CD4-positive, alpha-beta T cell treated with Interleukin-1 beta for 1 hour (primary cell): ENCODE results near the gene ACTRT1.

ENCODE experiments used
- DNase-seq, 2 donors: peaks; one replicate each; pipeline ENCODE4 v3.0.0-alpha.2; 2020 to 2022

Gene ACTRT1

DNA sequence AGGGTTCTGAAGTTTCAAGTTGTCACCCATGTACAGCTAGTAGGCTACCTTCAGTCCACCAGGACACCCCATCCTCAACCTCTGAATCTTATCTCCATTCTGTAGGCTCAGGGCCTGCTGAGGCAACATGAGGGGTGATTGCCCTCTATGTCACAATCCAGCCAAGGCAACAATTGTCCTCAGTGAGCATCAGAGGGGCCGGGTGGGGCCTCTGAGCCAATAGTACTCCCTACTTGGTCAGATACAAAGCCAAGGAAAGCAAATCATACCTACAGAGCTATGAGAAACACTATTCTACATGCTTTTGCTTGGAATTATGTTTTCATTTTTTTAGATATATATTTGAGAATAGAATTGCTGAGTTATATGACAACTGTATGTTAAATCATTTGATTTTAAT is at the start of gene ACTRT1:
ACTRT1 (minus strand) TSS at position 101 of the 400 bp plus-strand sequence. CDS start 197 bp downstream, outside the sequence.
- DNase-seq = no peak

GRCh38 chrX:128078545-128078944 is 26.3 kb upstream of the ACTRT1 start:
- DNase-seq = no peak

GRCh38 chrX:128057421-128057820 is 5.2 kb upstream of the ACTRT1 start:
- no peak for DNase-seq

GRCh38 chrX:128051526-128051925 is 677 bp downstream of the ACTRT1 start:
- DNase-seq = no peak

- no peak for DNase-seq
Observed at GRCh38 chrX:128035318-128035717, 16.9 kb downstream of the ACTRT1 start.

DNA sequence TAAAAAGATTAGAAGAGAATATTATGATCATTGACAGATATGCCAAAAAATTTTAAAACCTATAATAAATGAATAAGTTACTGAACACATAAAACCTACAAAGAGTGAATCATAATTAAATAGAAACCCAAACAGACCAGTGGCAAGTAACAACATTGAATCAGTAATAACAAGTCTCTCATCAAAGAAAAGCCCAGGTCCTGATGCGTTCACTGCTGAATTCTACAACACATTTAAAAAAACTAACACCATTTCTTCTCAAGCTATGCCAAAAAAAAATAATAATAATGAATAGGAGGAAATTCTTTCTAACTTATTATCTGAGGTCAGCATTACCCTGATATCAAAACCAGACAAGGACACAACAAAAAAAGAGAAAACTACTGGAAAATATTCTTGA is 30.6 kb downstream of the ACTRT1 start:
- no peak for DNase-seq

- DNase-seq = no peak
Observed at GRCh38 chrX:128020701-128021100, 31.5 kb downstream of the ACTRT1 start.

- DNase-seq = no peak
Observed at GRCh38 chrX:128019218-128019617, 33.0 kb downstream of the ACTRT1 start.

GRCh38 chrX:128012015-128012414 is 40.2 kb downstream of the ACTRT1 start:
- no peak for DNase-seq

GRCh38 chrX:128007882-128008281 is 44.3 kb downstream of the ACTRT1 start:
- no peak for DNase-seq
